Prostate gland (tissue), 2 donors: ENCODE measurements around the gene OGFOD3. TPM values are rescaled to one million over a fixed set of nuclear protein-coding genes. Genes with fewer than 3 reads are reported as not detected.

Experiments
- DNase-seq: peaks from one replicate; pipeline ENCODE4 v3.0.0-alpha.2; 2019; ENCODE audit warnings: low spot score
- H3K27ac ChIP-seq, 2 donors: fragments of 200-600 bp; sonication (generic); 2 replicates each; pipeline ENCODE4 v1.5.1; 2017 to 2019
- H3K27me3 ChIP-seq: fragments of 200-600 bp; sonication (generic); replicated peaks from 2 replicates; pipeline ENCODE4 v1.5.1; 2019; ENCODE audit not compliant: insufficient read depth
- H3K36me3 ChIP-seq, 2 donors: fragments of 200-600 bp; sonication (generic); 1 replicate in 1 of 2; 2 replicates in 1 of 2; pipeline versions ENCODE4 v1.5.1 to v1.8.1; 2017 to 2019
- H3K4me1 ChIP-seq: fragments of 200-600 bp; sonication (generic); replicated peaks from 2 replicates; pipeline ENCODE4 v1.5.1; 2019
- H3K4me3 ChIP-seq, 2 donors: fragments of 200-600 bp; sonication (generic); 2 replicates each; pipeline ENCODE4 v1.5.1; 2017 to 2019
- H3K9me3 ChIP-seq: fragments of 200-600 bp; sonication (generic); 2 replicates; pipeline ENCODE4 v1.5.1; 2017
- POLR2A ChIP-seq: fragments of 450-650 bp; IDR thresholded peaks from one replicate; pipeline ENCODE4 v1.6.1; 2016; ENCODE audit warnings: antibody characterized with exemption, mild to moderate bottlenecking
- POLR2AphosphoS5 ChIP-seq: sonication (generic); formaldehyde crosslinking; IDR thresholded peaks from one replicate; pipeline ENCODE4 v1.6.1; 2017; ENCODE audit warnings: antibody characterized with exemption
- WGBS: methylation state at CpG from one replicate; pipeline ENCODE4 v1.1.5; 2018; 5-methylcytosine and 5-hydroxymethylcytosine counted together
- intact Hi-C: fragments of 100-400 bp; cut with DNase I; formaldehyde crosslinking; loops from one replicate; pipeline ENCODE4 v1.14.2; 2022
- total RNA-seq, 2 donors: library from RNA; depleted of rRNA; stranded (reverse); fragments of >200 nt; gene quantifications; one replicate each; pipeline ENCODE4 v1.1.0, GENCODE V29; 2016
- TF ChIP-seq, protein P1 (sequence below), 4 experiments: fragments of 200-600 bp in 2 of 4; fragments of 450-650 bp in 2 of 4; sonication (generic) in 2 of 4; IDR thresholded peaks; 1 replicate in 3 of 4; 2 replicates in 1 of 4; pipeline ENCODE4 v1.5.1; 2016 to 2019; ENCODE audit warnings: antibody characterized with exemption in 4 of 4, mild to moderate bottlenecking in 2 of 4, moderate library complexity in 2 of 4

OGFOD3 gene
- total RNA-seq, 2 donors from 2014 or later = 41.0 to 65.8 TPM

DNA sequence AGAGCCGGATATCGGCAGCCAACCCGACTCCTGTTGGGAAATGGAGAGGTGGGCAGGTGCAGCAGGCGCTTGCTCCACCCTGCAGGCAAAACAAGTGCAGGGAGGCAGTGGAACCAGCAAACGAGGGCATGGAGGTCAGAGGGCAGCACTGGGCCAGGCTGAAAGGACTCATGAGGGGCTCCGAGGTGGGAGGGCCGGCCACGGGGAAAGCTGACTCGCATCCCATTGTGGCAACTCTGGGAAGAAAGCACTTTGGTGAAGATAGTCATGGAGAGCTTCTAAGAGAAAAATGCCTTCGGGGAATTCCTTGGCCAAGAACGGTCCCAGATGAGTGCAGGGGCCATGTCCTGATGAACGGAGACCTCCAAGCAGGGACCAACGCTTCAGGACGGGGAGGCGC, 27.7 kb upstream of the OGFOD3 start:
- intact Hi-C loops = no loop called here
- Histone ChIP-seq H3K36me3 (peaks cover 0 to 10% of the 10 kb centered on the region in 2 donors), H3K9me3 (no peaks in the 10 kb centered on the region), H3K4me1 (peaks cover 12% of the 10 kb centered on the region), H3K4me3 (no peak overlapping the region), H3K27me3 (no peaks in the 10 kb centered on the region), H3K27ac (no peak overlapping the region)
- no peak for TF ChIP-seq POLR2A
- TF ChIP-seq, protein P1, sequence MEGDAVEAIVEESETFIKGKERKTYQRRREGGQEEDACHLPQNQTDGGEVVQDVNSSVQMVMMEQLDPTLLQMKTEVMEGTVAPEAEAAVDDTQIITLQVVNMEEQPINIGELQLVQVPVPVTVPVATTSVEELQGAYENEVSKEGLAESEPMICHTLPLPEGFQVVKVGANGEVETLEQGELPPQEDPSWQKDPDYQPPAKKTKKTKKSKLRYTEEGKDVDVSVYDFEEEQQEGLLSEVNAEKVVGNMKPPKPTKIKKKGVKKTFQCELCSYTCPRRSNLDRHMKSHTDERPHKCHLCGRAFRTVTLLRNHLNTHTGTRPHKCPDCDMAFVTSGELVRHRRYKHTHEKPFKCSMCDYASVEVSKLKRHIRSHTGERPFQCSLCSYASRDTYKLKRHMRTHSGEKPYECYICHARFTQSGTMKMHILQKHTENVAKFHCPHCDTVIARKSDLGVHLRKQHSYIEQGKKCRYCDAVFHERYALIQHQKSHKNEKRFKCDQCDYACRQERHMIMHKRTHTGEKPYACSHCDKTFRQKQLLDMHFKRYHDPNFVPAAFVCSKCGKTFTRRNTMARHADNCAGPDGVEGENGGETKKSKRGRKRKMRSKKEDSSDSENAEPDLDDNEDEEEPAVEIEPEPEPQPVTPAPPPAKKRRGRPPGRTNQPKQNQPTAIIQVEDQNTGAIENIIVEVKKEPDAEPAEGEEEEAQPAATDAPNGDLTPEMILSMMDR (IDR thresholded peaks at IDR 0.05) = no peak
- no peak for TF ChIP-seq POLR2AphosphoS5
- no peak for DNase-seq
- WGBS = 90% methylated on average over 15 of the region's 15 CpGs

DNA sequence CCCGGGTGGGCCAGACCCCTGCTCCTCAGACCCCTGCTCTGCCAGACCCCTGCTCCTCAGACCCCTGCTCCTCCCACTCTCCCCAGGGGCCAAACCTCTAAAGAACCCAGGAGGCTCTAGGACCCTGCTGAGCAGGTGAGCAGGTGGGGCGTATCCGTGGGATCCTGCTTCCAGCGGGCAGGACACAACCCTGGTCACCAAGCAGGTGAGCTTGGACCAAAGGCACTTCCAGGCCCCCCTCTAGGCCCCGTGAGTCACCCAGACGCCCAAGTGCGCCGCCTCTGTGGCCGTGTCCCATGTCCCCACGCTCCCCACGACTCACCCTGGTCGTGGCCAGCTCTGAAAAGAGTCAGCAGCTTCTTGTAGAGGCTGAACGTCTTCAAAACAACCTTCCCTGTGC, 27.2 kb upstream of the OGFOD3 start:
- H3K4me3 ChIP-seq = no peak overlapping the region
- 84% methylated on average over 13 of the region's 13 CpGs for WGBS

DNA sequence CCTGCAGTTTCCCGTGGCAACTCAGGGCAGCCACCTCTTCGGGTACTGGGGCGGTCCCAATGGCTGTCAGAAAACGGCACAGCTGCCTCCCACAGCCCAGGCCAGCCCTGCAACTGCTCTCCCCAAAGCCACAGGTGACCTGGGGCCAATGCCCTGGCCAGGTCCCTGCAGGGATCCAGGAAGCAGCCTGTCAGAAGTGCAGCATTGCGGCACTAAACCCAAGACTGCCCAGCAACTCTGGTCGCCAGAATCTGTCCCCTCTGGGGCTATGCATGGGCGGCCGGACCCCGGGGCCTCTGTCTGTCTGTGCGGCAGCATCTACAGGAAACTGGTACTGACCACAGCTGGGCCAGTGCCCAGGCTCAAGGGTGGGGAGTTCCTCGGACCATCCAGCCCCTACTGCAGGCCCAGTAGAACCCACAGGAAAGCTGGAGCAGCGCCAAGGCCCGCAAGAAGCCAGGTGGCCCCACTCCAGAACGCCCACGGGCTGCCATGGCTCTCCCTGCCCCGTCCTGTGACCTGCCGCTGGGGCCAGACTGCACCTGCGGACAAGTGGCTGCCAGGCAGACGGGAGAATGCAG, 26.6 kb upstream of the OGFOD3 start:
- H3K27me3 ChIP-seq = no peaks in the 10 kb centered on the region
- 67% methylated on average over 18 of the region's 19 CpGs for WGBS
- TF ChIP-seq POLR2AphosphoS5 = no peak
- TF ChIP-seq, protein P1 (IDR thresholded peaks at IDR 0.05) = no peak
- DNase-seq = no peak
- H3K4me1 ChIP-seq = peaks cover 12% of the 10 kb centered on the region
- no peak overlapping the region for H3K27ac ChIP-seq
- H3K4me3 ChIP-seq = no peak overlapping the region
- intact Hi-C loops = no loop called here
- H3K36me3 ChIP-seq = peaks cover 0 to 10% of the 10 kb centered on the region in 2 donors
- no peaks in the 10 kb centered on the region for H3K9me3 ChIP-seq

More for the DNA sequence above, 27.2 kb upstream of the OGFOD3 start:
- no peaks in the 10 kb centered on the region for H3K27me3 ChIP-seq
- intact Hi-C loops = no loop called here
- peaks cover 12% of the 10 kb centered on the region for H3K4me1 ChIP-seq
- TF ChIP-seq POLR2AphosphoS5 (no peak), POLR2A (no peak)
- TF ChIP-seq, protein P1 (IDR thresholded peaks at IDR 0.05) = no peak
- no peak overlapping the region for H3K27ac ChIP-seq
- H3K9me3 ChIP-seq = no peaks in the 10 kb centered on the region
- no peak for DNase-seq
- H3K36me3 ChIP-seq = peaks cover 0 to 10% of the 10 kb centered on the region in 2 donors

DNA sequence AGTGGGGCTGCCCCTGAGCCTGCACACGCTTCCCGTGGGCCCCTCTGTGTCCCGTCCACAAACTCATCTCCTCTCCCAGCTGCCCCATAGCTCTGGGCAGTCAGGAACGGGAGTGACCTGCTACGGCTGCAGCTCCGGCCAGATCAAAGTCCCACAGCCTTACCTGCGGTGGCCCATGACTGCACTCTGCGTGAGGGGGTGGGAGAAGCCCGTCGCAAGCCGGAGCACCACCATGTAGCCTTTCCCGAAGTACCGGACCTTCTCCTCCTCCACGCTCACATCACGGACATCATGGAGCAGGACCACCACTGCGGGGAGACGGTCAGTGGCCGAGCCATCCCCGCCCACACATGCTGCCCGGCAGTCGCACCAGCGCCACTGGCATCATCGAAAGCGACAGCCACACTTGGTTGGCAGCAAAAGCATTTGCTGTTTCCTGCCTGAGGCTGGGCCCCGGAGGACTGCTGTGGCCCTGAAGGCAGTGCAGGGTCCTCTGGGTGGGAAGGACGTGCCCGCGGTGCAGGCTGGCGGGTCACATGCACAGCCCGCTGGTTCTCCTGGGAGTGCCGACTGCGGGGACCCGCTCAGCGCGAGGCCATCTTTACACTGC, 26.0 kb upstream of the OGFOD3 start:
- Histone ChIP-seq H3K4me1 (peaks cover 6% of the 10 kb centered on the region), H3K4me3 (no peak overlapping the region), H3K27me3 (no peaks in the 10 kb centered on the region), H3K9me3 (no peaks in the 10 kb centered on the region), H3K27ac (no peak overlapping the region), H3K36me3 (peaks cover 0 to 10% of the 10 kb centered on the region in 2 donors)
- no peak for DNase-seq
- TF ChIP-seq, protein P1 (IDR thresholded peaks at IDR 0.05) = no peak
- intact Hi-C loops = no loop called here
- WGBS = 94% methylated on average over 35 of the region's 35 CpGs
